Breast epithelium (tissue), 3 donors: ENCODE data around the gene ITPR3.

Experiments
- CTCF ChIP-seq, 3 donors: fragments of 450-650 bp; IDR thresholded peaks; one replicate each; pipeline ENCODE4 v1.5.1; 2016 to 2017; ENCODE audit warnings: antibody characterized with exemption in 3 of 3, mild to moderate bottlenecking in 3 of 3, moderate library complexity in 3 of 3
- POLR2AphosphoS5 ChIP-seq, 3 donors: sonication (generic); formaldehyde crosslinking; IDR thresholded peaks; one replicate each; pipeline ENCODE4 v1.6.1; 2017; ENCODE audit warnings: antibody characterized with exemption in 3 of 3

- TF ChIP-seq CTCF (IDR thresholded peaks at IDR 0.05) = no peak
- TF ChIP-seq POLR2AphosphoS5 (IDR thresholded peaks at IDR 0.05) = no peak
These were observed 62.7 kb downstream of the ITPR3 start for GRCh38 chr6:33683576-33684427.
